ENCODE results near the gene RIC8B.
A peak's percentile ranks its signal among the peaks of the same experiment; 100 is the strongest.
"Not testable (repeated sequence)": the region's sequence is repeated elsewhere in the genome, so short reads cannot be mapped to it uniquely, and the experiment has no call there.

The RIC8B gene

GRCh38 chr12:106907411-106907810 is 132.9 kb downstream of the RIC8B start:
- DNase-seq = no peak

- no peak for DNase-seq
These were observed 133.4 kb downstream of the RIC8B start for GRCh38 chr12:106907846-106908245.

- no peak for DNase-seq
These were observed 134.1 kb downstream of the RIC8B start for GRCh38 chr12:106908561-106908960.

GRCh38 chr12:106910202-106910601 is 135.7 kb downstream of the RIC8B start:
- no peak for DNase-seq

- DNase-seq = no peak
These were observed 137.1 kb downstream of the RIC8B start for GRCh38 chr12:106911581-106911980.

- no peak for DNase-seq
These were observed 139.0 kb downstream of the RIC8B start for GRCh38 chr12:106913456-106913855.

GRCh38 chr12:106914796-106915634 is 140.5 kb downstream of the RIC8B start:
- peak; percentile 12 for DNase-seq

- no peak for DNase-seq
These were observed 141.1 kb downstream of the RIC8B start for GRCh38 chr12:106915635-106916026.

GRCh38 chr12:106917503-106917902 is 143.0 kb downstream of the RIC8B start:
- no peak for DNase-seq

- DNase-seq = no peak
These were observed 144.3 kb downstream of the RIC8B start for GRCh38 chr12:106918746-106919145.

GRCh38 chr12:106919910-106920544 is 145.5 kb downstream of the RIC8B start:
- DNase-seq = peak; percentile 58

GRCh38 chr12:106921976-106922375 is 147.5 kb downstream of the RIC8B start:
- DNase-seq = not testable (repeated sequence)

GRCh38 chr12:106923594-106923993 is 149.1 kb downstream of the RIC8B start:
- DNase-seq = not testable (repeated sequence)

- no peak for DNase-seq
These were observed 149.9 kb downstream of the RIC8B start for GRCh38 chr12:106924268-106924861.

GRCh38 chr12:106926657-106927056 is 152.2 kb downstream of the RIC8B start:
- no peak for DNase-seq

GRCh38 chr12:106934277-106934676 is 159.8 kb downstream of the RIC8B start:
- no peak for DNase-seq
